SW 1271 (cell line): ENCODE results near the gene UTS2R.
"Not testable (repeated sequence)": the region's sequence is repeated elsewhere in the genome, so short reads cannot be mapped to it uniquely, and the experiment has no call there.

Experiments
- DNase-seq, 2 experiments: peaks; one replicate each; lab custom pipeline; 2025; lab: John Stamatoyannopoulos, UW

Gene UTS2R

GRCh38 chr17:82354804-82355308 is 16.7 kb upstream of the UTS2R start:
- DNase-seq, result no peak

DNA sequence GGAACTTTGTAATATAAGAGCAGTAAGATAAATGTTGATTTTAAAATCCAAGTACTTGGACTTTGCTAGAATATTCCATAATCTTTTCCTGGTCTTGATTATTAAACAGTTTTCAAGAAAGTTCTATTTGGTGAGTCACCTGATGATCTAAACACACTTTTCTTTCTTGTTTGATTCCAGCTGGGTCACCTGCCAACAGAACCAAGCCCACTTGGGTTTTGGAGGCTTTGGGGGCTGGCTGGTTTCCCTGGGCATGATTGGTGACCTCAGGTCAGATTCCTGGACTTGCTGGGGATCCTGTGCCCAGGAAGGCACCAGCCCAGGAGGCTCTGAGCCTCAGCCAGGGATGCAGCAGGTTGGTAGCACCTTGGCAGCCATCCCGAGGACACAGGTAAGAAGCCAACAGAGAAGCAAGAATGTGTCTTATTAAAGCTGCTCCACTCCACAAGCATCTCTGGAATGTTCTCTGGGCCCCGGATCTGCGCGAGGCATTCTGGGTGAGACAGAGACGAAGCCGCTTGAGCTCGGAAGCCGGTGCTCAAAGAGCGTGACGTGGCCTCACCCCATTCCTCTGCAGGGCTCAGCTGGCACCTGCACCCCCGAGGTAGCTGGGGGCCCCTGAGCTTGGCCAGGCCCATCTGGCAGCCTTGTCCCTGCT is 15.7 kb upstream of the UTS2R start:
- DNase-seq, result no peak

- DNase-seq, result no peak
Measured at GRCh38 chr17:82356845-82357355, 14.7 kb upstream of the UTS2R start.

- DNase-seq, result no peak
Measured at GRCh38 chr17:82357394-82357793, 14.2 kb upstream of the UTS2R start.

DNA sequence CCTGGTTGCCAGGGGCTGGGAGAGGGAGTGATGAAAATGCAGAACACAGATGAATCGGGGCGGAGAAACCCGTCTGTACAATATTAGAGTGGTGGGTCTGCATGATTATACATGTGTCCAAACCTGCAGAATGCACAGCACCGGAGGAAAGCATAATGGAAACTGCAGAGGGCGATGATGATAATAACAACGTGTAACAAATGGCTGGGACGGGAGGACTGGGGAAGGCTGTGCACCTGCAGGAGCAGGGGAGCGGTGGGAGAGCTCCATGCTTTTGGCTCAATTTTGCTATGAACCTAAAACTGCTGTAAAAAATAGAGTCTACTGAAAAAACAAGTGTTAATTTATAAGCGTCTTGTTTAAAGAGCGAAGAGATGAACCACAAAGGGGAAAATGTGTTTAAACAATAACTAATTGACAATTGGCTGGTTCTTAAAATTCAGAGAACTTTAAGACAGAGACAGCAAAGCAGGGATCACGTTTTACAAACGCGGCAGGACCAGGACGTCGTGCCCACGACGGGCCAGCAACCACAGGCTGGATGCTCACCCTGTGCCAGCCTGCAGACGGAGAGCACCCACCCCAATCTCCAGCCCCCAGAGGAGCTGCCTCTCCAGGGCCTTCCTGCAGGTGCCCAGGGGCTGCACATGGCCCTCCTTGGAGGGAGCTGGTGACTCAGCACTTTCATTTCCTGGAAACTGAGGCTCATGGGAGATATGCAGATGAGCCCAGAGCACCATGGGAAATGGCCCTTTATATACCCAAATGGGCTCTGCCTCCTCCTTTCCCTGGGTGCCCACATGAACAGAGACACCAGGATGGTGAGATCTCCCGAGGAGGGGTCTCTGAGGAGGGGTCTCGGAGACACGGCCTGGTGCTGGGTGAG is 12.9 kb upstream of the UTS2R start, which contains the start of gene TEX19:
TEX19 (plus strand) TSS at position 783 of the 886 bp plus-strand sequence. CDS start 2,904 bp downstream, outside the sequence.
- DNase-seq, result no peak

GRCh38 chr17:82359451-82360074 is 12.0 kb upstream of the UTS2R start:
- not testable (repeated sequence) for DNase-seq

- no peak for DNase-seq
Measured at GRCh38 chr17:82361885-82362633, 9.5 kb upstream of the UTS2R start.

- DNase-seq, result no peak
Measured at GRCh38 chr17:82365606-82366295, 5.8 kb upstream of the UTS2R start.

- DNase-seq, result no peak
Measured at GRCh38 chr17:82366749-82367148, 4.8 kb upstream of the UTS2R start.

DNA sequence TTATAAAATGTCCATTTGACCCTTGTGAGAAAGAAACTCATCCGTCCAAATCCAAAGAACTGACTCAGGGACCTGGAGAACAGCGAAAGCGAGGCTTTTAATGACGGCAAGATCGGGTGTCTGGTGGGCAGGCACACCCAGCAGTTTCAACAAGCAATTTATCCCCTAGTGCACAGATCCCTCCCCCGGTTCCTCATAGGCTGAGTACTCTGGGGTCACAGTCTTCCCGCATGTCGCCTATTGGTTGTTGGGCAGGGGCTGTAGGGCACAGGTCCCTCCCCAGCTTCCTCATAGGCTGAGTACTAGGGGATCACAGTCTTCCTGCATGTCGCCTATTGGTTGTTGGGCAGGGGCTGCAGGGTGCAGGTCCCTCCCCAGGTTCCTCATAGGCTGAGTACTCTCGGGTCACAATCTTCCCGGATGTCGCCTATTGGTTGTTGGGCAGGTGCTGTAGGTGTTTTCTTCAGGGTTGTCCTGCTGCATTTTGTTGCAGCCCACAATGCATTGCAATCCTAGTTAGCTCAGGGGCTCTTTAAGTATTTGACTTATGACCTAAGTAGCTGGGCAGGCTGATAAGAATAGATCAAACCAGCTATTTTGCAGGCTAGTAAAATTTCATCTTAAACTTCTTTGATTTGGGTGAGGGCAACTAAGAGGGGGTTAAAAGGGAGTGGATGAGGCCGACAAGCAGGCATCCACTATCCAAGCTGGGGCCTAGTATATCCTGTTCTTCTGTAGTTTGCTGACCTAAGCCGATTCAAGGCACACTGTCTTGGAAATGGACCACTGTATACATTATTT is 3.6 kb upstream of the UTS2R start:
- DNase-seq, result no peak

- DNase-seq, result no peak
Measured at GRCh38 chr17:82369211-82369610, 2.4 kb upstream of the UTS2R start.

- DNase-seq, result no peak
Measured at GRCh38 chr17:82370471-82371332, 863 bp upstream of the UTS2R start.

GRCh38 chr17:82372249-82373071 is 895 bp downstream of the UTS2R start:
- no peak for DNase-seq

DNA sequence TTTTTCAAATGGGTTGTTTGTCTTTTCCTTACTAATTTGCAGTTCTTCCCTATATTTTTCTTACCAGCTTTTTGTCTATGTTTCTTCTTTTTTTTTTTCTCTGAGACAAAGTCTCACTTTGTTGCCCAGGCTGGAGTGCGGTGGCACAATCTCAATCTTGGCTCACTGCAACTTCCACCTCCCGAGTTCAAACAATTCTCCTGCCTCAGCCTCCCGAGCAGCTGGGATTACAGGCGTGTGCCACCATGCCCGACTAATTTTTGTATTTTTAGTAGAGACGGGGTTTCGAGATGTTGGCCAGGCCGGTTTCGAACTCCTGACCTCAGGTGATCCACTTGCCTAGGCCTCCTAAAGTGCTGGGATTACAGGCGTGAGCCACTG is 1.5 kb downstream of the UTS2R start:
- not testable (repeated sequence) for DNase-seq

DNA sequence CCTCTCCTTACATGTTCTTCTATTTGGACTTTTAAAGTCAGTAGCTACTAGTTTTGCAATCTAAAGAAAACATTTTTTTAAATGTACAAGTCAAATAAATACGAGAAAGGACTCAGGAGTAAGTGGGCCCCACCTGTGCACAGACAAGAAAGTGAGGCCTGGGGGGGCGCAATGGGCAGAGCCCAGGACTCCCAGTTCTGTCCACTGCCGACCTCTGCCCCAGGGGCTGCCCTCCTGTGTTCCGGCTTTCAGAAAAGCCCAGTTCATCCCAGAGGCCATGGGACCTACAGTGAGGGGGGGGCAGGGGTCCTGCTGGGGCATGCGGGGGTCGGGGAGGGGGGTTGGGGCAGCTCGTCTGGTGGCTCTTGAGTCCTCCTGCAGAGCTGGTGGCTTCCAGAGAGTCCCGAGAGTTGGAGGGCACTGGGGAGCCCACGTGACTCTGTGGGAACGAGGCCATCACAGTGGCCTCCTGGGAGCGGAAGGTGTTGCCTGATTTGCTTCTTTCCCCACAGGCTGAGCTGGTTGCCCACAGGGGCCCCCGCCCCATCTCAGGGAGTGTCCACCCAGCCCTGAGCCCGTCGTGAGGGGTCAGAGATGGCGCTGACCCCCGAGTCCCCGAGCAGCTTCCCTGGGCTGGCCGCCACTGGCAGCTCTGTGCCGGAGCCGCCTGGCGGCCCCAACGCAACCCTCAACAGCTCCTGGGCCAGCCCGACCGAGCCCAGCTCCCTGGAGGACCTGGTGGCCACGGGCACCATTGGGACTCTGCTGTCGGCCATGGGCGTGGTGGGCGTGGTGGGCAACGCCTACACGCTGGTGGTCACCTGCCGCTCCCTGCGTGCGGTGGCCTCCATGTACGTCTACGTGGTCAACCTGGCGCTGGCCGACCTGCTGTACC is 2.4 kb downstream of the UTS2R start:
- no peak for DNase-seq

GRCh38 chr17:82374626-82375331 is 3.2 kb downstream of the UTS2R start:
- no peak for DNase-seq
